HG03025 (cell line): ENCODE results near the gene BTBD7.
"Not testable (repeated sequence)": the region's sequence is repeated elsewhere in the genome, so short reads cannot be mapped to it uniquely, and the experiment has no call there.

Experiments
- ATAC-seq: cut with Tn5 transposase; IDR thresholded peaks from one replicate; pipeline ENCODE4 v1.9.1; 2021; ENCODE audit warnings: mild to moderate bottlenecking, moderate library complexity; ENCODE audit not compliant: unreplicated experiment, low FRiP score

BTBD7 gene

DNA sequence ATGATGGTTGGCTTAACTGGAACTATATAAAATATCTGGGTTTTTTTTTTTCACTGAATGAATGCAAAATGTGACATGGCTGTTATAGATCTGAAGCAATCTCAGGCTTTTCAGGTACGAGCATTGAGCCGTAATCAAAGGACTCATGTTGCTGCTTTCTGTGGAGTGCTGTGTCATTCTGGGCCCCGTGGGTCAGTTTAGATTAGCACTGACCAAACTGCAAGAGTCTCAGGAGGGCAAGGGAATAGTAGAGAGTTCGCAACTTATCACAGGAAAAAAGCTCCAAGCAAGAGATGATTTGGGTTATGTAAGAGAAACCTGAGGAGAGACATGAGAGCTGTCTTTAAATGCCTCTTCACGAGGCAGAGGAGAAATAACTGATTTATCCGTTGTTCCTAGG, 66.7 kb downstream of the BTBD7 start:
- ATAC-seq, result no peak

DNA sequence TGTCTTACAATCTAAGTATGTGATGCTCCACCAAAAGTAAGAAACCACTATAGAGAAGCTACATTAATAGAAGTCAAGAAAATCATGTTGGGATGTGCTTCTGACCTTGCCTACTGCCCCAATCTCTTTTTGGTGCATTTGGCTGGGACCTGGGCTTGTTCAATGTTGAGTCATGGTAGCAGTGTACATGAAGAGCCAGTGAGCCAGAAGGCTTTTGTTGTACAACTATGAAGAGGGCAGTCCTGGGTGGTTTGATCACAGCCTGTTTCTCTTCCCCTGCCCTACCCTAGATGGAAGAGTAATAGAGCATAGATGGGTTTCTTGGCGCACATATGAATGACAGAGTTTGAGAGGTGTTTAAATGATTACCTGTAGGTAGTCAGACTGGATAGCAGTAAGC, 69.4 kb downstream of the BTBD7 start:
- no peak for ATAC-seq

DNA sequence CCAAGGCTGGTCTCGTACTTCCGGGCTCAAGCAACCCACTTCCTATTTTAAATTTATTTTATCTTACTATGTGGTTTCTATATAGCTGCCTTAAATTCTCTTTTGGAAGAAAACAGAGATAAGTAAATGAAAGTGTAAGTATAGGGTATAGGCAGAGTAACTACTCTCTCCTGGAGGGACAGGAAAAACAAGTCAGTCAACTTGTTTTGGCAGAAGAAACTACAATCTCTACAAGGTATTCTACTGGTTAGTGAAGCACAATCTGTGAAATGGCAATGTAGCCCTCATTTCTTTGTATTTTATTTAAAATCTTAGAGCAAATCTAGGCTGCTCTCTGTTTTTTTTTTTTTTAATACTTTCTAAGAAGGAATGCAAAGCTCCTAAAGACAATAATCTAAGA, 70.4 kb downstream of the BTBD7 start:
- ATAC-seq, result no peak

DNA sequence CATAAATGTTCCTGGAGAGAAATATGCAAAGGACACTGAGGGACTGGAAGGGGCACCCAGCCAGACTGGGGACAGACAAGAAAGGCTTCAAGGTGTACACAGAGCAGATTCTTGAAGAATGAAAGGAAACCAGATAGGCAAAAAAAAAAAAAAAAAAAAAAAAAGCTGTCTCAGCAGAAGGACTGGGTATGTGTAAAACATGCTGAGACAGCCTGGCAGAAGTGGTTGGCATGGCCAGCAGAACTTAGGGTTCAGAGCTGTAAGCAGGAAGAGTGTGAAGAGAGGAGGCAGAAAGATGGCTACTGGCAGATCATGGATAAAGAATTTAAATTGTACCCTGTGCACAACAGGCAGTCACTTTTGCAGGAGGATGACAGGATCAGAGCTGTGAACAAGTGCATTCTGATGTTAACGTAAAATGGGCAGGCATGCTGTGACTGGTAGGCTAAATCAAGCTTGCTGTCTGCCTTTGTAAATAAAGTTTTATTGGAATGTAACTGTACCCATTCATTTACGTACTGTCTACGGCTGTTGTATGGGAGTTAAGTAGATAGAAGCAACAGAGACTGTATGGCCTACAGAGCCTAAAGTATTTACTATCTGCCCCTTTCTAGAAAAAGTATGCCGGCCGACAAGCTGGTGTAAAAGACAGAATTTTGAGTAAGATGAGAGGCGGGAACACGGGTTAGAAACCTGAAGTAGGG, 83.6 kb downstream of the BTBD7 start:
- no peak for ATAC-seq

DNA sequence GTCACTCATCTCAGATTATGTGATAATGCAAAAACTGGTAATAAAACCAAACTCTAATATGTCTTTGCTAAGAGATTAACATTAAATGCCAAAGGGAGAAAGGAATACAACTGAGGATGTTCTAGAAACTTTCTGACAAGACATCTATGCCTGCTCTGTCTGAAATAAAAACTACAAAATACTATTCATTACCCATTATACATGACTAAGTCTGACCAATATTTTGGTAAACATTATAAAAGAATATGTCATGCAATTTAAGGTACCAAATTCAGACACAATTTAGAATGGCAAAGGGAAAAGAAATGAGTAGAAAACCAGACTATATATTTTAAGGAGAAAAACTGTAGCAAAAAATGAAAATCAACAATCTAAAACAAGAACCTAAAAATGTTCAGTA, 86.3 kb downstream of the BTBD7 start:
- ATAC-seq, result no peak

DNA sequence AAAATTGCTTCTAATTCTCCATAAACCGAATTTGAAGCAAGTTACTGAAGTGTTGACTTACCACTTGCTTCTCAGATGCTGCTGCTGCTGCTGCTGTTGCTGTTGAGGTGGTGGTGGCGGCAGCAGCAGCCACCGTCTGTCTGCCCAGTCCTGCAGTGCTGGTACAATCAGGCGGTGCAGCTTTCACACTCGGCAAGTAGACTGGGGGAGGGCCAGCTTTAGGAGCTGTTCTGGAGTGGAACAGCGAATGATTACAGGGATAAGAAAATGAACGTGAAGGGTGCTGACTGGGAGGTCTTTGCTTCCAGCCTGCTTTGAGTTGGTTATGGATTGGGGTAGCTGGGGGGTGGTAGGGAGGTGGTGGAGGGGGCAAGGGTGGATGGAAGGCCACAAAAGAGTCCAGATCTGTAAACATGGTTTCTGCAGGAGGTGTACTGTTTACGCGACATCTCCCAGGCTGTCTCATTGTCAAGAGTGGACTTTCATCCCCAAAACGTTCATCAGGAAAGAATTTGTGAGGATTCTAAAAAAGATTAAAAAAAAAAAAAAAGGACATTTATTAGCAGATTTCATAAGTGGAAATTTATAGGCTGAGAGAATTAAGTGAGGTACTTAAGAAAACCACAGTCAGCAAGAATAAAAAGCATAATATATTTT, 86.9 kb downstream of the BTBD7 start:
- ATAC-seq, result no peak

DNA sequence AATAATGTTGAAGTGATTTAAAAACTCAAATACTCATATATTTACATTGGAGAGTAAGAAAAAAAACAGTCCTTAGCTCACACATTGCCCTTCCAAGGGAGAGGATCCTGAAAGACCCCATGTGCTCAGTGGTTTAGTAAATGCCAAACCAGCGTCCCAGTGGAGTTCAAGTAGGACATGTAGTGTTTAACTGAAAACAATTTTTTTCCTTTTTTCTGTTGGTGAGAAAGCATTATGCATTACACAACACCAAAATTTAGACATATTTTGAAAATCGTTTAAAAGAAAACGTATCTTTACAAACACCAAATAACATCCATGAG, 92.2 kb downstream of the BTBD7 start:
- ATAC-seq, result no peak

DNA sequence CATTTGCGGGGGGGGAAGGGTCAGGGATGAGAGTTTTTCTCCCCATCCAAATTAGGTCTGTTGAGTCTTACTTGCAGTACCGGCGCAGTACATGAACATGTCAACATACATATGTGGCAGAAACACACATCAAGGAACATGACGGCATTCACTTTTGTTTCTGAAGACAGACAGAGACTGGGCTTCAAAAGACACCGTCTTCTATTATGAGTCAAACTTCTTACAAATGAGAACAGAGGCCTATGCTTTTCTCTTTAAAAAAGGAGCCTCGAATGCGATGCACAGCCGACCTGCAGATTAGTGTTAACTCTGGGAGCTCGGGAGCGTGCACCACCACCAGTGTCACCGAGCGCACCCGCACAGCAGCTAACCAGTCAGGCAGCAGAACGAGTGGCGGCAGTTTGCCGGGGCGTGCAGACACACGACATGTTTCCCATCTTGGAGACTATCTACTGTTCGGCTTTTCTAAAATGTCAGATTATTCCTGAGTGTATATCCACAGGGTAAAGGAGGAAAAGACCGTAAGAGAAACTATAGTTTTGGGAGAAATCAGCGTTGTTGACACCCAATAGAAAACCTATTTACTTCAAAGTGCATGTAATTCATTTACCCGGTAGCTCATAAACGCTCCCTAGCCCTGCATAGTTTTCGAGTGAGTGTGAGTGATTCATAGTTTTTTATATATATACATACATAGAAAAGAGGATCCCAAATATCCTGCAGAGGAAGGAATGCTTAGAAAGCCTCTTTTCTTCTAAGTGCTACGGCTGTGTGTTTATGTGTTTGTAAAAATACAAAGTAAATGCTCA, 92.8 kb downstream of the BTBD7 start:
- ATAC-seq, result no peak

DNA sequence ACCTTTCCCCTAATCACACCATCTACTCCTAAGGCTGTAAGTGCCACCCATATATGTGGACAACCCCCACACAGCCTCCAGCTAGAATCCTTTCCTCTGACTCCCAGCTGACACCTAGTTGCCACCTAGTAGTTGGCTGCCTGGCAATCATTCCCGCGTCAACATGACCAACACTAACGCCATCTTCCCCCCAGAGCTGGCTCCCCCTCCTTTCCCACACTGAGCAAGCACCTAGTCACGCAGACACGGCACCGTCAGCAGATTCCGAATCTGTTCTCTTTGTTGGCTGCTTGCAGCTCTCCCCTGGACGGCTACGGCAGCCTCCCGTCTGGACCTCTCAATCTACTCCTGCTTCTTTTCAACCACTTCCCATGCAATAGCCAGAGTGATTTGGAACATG, 98.0 kb downstream of the BTBD7 start:
- ATAC-seq, result no peak

DNA sequence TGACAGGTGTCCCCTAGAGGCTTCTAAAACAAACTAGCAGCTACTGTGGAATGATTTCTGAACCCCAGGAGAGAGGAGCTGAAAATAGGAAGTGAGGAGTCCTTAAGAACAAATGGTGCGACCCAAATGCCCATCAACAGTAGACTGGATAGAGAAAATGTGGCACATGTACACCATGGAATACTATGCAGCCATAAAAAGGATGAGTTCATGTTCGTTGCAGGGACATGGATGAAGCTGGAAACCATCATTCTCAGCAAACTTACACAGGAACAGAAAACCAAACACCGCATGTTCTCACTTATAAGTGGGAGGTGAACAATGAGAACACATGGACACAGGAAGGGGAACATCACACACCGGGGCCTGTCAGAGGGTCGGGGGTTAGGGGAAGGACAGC, 99.8 kb downstream of the BTBD7 start:
- ATAC-seq, result not testable (repeated sequence)

DNA sequence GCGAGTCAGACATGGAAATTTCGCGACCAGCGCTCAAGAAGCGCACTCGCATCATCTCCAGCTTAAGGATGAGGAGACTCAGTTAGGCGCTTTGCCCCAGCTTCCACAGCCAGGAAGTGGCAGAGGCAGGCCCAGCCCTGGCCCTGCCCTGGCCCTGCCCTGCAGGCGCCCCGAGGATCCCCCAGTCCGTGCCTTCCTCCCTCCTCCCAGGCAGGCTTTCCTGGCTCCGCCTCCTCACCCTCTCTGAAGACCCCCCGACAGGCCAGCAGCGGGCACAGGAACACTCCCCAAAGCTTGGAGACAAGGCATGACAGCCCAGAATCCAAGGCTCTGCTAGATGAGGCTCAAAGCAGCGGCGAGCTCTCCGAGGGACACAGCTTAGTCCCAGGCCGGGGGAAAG, 100.7 kb downstream of the BTBD7 start:
- ATAC-seq, result no peak

DNA sequence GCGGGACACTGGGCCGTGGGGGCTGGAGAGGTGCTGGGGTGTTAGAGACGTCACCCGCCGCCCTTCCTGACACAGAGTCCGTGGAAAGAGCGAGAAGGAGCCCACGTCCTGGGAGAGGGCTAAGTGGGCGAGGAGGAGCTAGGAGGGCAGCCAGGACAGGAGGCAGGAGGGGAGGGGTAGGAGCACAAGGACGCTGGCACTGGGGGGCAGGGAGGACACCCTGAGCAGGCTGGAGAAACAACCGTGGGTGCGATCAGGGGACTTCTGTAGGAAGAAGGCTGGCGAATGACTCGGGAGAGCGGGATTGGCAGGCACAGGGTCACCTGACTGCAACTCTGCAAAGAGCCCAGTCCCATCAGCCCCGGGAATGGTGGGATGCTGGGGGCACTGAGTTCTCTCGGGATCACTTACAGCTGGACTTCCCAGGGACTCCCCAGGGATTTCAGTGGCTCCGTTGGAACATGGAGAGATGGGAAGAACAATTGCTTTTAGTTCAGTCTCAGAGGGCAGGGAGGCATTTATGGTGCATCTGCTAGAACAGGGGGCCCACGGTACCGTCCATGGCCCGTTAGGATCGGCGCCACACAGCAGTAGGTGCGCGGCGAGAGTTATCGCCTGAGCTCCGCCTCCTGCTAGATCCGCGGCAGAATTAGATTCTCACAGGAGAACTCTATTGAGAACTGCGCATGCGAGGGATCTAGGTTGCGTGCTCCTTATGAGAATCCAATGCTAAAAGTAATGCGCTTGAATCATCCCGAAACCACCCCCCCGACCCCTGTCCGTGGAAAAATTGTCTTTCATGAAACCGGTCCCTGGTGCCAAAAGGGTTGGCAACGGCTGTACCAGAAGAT, 101.5 kb downstream of the BTBD7 start:
- no peak for ATAC-seq

DNA sequence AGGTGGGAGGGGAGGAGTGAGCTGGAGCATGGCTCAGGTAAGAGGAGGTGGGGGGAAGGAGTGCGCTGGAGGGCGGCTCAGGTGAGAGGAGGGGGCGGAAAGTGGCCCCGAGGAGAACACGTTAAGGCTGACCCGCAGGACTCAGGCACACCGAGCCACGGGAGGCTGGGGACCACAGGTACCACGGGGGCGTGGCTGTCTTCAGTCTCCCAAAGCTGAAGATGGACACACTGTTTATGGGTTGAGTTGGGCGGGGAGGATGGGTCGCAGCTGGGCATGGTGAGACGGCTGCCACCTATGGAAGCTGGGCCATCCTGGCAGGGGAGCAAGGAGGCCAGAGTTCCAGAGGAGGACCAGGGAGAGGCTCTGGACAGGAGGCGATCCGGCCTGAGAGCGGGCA, 102.3 kb downstream of the BTBD7 start:
- no peak for ATAC-seq

DNA sequence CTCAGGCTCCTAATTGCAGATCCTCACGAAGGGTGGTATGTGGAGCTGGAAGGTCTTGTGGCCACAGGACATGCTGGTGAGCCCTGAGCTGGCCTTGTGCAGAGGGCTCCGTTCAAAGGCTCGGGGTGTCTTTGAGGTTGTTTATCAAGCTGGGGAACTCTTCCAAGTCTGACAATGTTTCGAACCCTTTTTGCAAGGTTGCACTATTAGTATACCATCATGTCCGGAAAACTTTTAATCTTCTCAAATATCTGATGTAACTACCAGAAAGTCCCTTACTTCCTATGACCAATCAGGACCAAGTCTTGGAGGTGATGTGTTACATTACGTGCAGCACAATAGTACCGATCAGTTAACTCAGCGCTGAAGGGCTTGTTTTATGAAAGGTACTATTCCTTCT, 104.3 kb downstream of the BTBD7 start:
- ATAC-seq, result no peak

DNA sequence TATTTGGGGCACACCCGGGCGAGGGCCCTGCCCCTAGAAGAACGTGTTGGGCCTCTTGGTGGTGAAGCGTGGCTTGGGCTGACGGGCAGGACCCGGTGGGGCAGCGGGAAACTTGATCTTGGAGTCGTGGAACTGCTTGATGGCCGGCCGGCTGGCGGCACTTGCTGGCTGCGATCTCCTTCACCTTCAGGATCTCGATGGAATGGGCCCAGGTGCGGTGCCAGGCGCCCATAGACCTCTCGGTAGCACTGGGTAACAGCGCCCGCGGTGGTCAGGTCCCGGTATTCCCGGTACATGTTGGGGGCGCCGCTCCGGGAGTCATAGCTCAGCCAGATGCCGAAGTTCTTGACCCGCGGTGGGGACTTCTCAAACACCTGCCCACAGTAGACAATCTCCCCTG, 109.3 kb downstream of the BTBD7 start:
- ATAC-seq, result no peak

DNA sequence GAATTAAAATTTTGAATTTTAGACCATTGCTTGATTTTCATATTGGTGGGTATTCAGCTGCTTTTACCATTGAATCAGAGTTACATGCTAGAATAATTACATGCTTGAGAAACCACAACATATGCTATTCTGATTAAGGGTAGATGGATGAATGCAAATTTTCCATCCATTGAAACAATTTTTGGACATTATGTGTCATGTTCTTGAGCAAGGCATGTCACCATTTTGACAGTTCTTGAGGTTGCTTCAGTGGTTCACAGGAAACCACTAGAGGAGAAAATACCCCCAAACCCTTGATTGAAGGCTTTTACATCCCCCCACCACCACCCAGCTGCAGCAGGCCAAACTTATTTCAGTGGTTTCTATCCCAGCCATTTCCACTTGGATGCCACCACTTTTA, 112.3 kb downstream of the BTBD7 start:
- ATAC-seq, result no peak

DNA sequence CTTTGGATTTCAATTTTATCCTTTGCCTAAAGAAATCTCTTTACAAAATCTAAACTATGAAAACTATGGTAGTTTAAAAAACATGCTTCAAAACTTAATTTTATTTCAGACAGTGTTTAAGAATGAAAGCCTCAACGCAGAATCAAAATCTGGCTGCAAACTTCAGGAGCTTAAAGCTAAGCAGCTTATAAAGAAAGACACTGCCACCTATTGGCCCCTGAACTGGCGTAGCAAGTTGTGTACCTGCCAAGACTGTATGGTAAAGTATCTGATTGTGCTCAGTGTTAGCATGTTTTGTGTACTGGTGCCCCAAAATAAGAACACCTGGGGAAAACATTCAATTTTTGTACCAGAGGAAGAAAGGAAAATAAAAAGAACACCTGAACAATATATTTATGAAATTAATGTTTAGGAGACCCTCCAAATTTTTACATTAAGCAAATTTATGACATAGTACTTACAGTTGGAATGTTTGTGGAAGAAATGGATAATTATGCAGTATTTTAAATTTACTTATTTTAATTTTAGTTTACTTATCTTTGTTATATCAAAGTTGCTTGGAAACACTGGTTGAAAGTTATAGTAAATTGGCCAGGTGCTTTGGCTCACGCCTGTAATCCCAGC, 113.6 kb downstream of the BTBD7 start:
- ATAC-seq, result no peak

DNA sequence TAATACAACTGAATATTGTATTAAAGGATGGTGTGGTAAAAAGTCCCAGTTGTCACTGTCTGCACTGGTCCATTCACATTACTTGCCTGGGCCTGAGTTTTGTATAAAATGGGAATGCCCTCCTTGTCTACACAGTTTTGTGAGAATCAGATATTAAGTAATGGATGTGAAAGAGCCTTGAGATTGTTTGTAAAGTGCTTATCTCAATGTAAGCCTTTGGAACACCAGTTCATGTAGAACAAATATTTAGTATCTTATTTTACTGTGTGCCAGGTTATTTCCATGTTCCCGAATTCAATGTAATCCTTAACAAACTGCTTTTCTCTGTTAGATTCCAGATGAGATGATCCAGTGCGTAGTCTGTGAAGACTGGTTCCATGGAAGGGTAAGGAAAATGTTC, 118.2 kb downstream of the BTBD7 start:
- ATAC-seq, result no peak

DNA sequence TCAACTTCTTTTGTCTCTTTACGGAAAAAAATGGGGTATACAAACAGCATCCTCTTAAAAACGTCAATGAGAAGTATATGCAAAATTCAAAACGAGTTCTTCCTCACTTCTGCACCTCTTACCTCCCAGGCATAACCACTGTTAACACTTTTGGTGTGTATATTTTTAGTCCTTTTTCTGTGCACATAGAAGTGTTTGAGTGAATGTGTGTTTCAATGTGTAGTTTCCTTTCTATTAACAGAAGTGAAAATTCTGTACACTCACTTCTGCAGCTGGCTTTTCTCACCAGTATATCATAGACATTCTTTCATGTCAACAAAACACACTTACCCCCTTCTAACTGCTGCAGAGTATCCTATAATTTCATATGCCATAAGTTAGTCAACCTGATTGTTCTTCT, 120.4 kb downstream of the BTBD7 start:
- peak; percentile 91 for ATAC-seq

DNA sequence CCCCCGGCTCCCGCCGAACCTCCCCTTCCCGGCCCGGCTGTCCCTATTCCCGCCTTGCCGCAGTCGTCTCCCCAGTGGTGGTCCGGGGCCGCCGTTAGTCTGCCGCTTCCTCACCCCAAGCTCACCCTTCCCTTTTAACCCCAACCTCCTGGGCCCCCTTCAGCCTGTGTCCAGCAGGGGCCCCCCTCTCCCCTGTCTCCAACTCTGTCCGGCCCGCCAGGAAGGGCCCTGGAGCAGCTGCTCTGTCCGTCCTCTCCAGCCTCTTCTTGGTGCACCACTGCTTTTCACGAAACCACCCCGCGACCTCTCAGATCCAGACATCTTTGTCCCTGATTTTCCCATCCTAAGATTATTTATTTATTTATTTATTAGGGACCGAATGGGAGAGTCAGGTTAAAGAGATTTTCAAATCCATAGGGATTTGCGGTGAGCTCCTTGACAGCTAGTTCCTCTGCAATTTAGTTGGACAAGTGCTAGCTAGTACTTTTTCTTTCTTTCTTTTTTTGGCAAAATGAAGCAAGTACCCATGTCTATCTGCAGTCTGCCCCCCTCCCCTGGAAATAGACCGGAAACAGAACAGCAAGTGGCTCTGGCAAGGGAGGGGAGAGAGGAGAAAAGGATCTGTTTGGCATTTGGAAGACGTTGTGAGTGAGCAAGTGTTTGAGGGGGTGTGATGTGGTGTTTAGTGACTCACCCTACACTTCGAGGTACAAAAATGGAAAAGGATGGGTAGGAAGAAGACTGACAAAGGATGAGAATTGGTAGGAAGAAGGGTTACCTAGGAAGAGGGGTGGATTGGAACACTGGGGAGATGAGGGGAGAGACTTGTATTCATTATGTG, 125.1 kb downstream of the BTBD7 start:
- peak; percentile 33 for ATAC-seq
